Heart left ventricle (tissue), 16 donors: ENCODE results near the gene GRIN2D. TPM values are rescaled to one million over a fixed set of nuclear protein-coding genes. Genes with fewer than 3 reads are reported as not detected.
"Not testable (repeated sequence)": the region's sequence is repeated elsewhere in the genome, so short reads cannot be mapped to it uniquely, and the experiment has no call there.

Experiments
- ATAC-seq, 4 donors: fragments of 200-7000 bp; cut with Tn5 transposase; one replicate each; pipeline ENCODE4 v1.9.1; 2020 to 2022; ENCODE audit warnings: moderate library complexity in 4 of 4, mild to moderate bottlenecking in 3 of 4, moderate number of reproducible peaks in 1 of 4
- DNase-seq, 5 donors: peaks; one replicate each; pipeline ENCODE4 v3.0.0-alpha.2; 2020
- H3K27ac ChIP-seq, 12 donors: fragments of 200-600 bp; sonication (generic) in 4 of 12; one replicate each; pipeline versions ENCODE4 v1.5.0 to v1.8.0; 2016 to 2022; ENCODE audit warnings: mild to moderate bottlenecking in 2 of 12
- H3K27me3 ChIP-seq, 9 donors: fragments of 200-600 bp; sonication (generic) in 2 of 9; one replicate each; pipeline versions ENCODE4 v1.5.1 to v1.8.0; 2016 to 2022; ENCODE audit warnings: mild to moderate bottlenecking in 3 of 9
- H3K36me3 ChIP-seq, 9 donors: fragments of 200-600 bp; sonication (generic) in 2 of 9; one replicate each; pipeline versions ENCODE4 v1.5.0 to v1.8.0; 2018 to 2022; ENCODE audit warnings: mild to moderate bottlenecking in 2 of 9
- H3K4me1 ChIP-seq, 12 donors: fragments of 200-600 bp; sonication (generic) in 4 of 12; one replicate each; pipeline versions ENCODE4 v1.5.0 to v1.8.0; 2016 to 2022; ENCODE audit warnings: mild to moderate bottlenecking in 3 of 12
- H3K4me3 ChIP-seq, 12 donors: fragments of 200-600 bp; sonication (generic) in 4 of 12; one replicate each; pipeline versions ENCODE4 v1.5.0 to v1.8.0; 2017 to 2022; ENCODE audit warnings: mild to moderate bottlenecking in 9 of 12, moderate library complexity in 4 of 12
- H3K9me3 ChIP-seq, 12 donors: fragments of 200-600 bp; sonication (generic) in 4 of 12; one replicate each; pipeline versions ENCODE4 v1.5.0 to v1.8.0; 2016 to 2022; ENCODE audit warnings: mild to moderate bottlenecking in 1 of 12
- CTCF ChIP-seq, 12 donors: fragments of 200-600 bp; sonication (generic) in 4 of 12; IDR thresholded peaks; one replicate each; pipeline versions ENCODE4 v1.5.0 to v1.8.0; 2018 to 2022; ENCODE audit warnings: antibody characterized with exemption in 12 of 12, mild to moderate bottlenecking in 5 of 12
- POLR2A ChIP-seq, 2 donors: fragments of 450-650 bp; IDR thresholded peaks; one replicate each; pipeline ENCODE4 v1.6.1; 2017; ENCODE audit warnings: antibody characterized with exemption in 2 of 2, mild to moderate bottlenecking in 2 of 2, moderate library complexity in 2 of 2
- WGBS, 4 donors: extraction: QIAGEN DNeasy Blood & Tissue Kit in 2 of 4; methylation state at CpG; one replicate each; pipeline versions ENCODE4 v1.1.5 to v1.1.7; 2013 to 2018; 5-methylcytosine and 5-hydroxymethylcytosine counted together
- intact Hi-C, 10 donors: fragments of 100-400 bp; cut with DNase I; formaldehyde crosslinking; loops; one replicate each; pipeline versions ENCODE4 v1.11.1 to v1.14.2; 2022
- polyA plus RNA-seq, 2 donors: library from polyadenylated mRNA; stranded (reverse); fragments of 200-250 nt; gene quantifications; one replicate each; pipeline ENCODE4 v1.2.3, GENCODE V29; 2013
- total RNA-seq, 9 donors: library from RNA; depleted of rRNA in 2 of 9; stranded (reverse); fragments of >200 nt in 2 of 9; fragmentation: NEBNext Ultra II Directional in 3 of 9; extraction: Animal tissue kit (Norgen Biotek cat#: 25700) in 3 of 9; gene quantifications; one replicate each; pipeline versions ENCODE4 v1.1.0 to v1.2.4, GENCODE V29; 2016 to 2023
- donor health status: ischemic (EF 13 %, LVEDD 7.1; RV severe dilation, severe dysfunction).
- donor health status: healthy with polysubstance abuse.
- donor health status: DM: no; HTN: yes; CAD: no.
- donor health status: DM: no; HTN: no; CAD: no.
- donor health status: ischemic (EF 25% LVEDD 6.9; RV normal size, moderate dysfunction).
- donor health status: ischemic (EF 25% LVEDD 5.7; RV mildly dilated, moderate dysfunction).
- donor health status: healthy.
- donor health status: DM: yes; HTN: yes; CAD: no.
- donor health status: ischemic (EF 35%, LVEDD 5.7; RV mildly dilated, moderate dysfunction).
- donor health status: nonischemic (EF 11% LVEDD 7.7; RV severe dilation, severe dysfunction).
- donor health status: DM: yes; HTN: yes; CAD: no.
- donor health status: PGD.
- donor health status: ischemic (EF 29% LVEDD 5.4; RV normal size, mild dysfunction).
- donor health status: nonischemic (EF 23%, LVEDD 6.1; RV moderate dilation, normal function).

Gene GRIN2D
- total and polyA plus RNA-seq, 11 donors, result 0.14 to 1.6 (median 0.19) TPM

- H3K4me1 ChIP-seq, result no peaks in the 10 kb centered on the region
- no peaks in the 10 kb centered on the region for H3K36me3 ChIP-seq
- no peak for TF ChIP-seq CTCF (IDR thresholded peaks at IDR 0.05)
- TF ChIP-seq POLR2A (IDR thresholded peaks at IDR 0.05), result no peak
- 49 to 71% (median 62%) methylated on average over 4 of the region's 4 CpGs for WGBS, 4 donors
- no peak for DNase-seq
- H3K27ac ChIP-seq, result no peak overlapping the region
- ATAC-seq, result no peak
- H3K4me3 ChIP-seq, result no peak overlapping the region
- no peaks in the 10 kb centered on the region for H3K9me3 ChIP-seq
- H3K27me3 ChIP-seq, result no peaks in the 10 kb centered on the region
- intact Hi-C loops, result no loop called here
Observed at GRCh38 chr19:48370955-48371354, 22.5 kb upstream of the GRIN2D start.

- H3K27me3 ChIP-seq, result no peaks in the 10 kb centered on the region
- H3K4me1 ChIP-seq, result no peaks in the 10 kb centered on the region
- intact Hi-C loops, result no loop called here
- DNase-seq, result no peak
- ATAC-seq, result no peak
- H3K36me3 ChIP-seq, result no peaks in the 10 kb centered on the region
- H3K27ac ChIP-seq, result no peak overlapping the region
- H3K9me3 ChIP-seq, result no peaks in the 10 kb centered on the region
- no peak overlapping the region for H3K4me3 ChIP-seq
- TF ChIP-seq CTCF (IDR thresholded peaks at IDR 0.05) (no peak), POLR2A (IDR thresholded peaks at IDR 0.05) (no peak)
- WGBS, 4 donors, result 61 to 70% (median 66%) methylated on average over 7 of the region's 7 CpGs
Observed at GRCh38 chr19:48371367-48371766, 22.1 kb upstream of the GRIN2D start.

GRCh38 chr19:48371771-48372170 lies 21.7 kb upstream of the GRIN2D start:
- H3K36me3 ChIP-seq, H3K27ac ChIP-seq, H3K4me1 ChIP-seq, H3K9me3 ChIP-seq, H3K4me3 ChIP-seq, DNase-seq, ATAC-seq, intact Hi-C loops, H3K27me3 ChIP-seq: not testable (repeated sequence)
- 92 to 98% (median 95%) methylated on average over 5 of the region's 5 CpGs for WGBS, 4 donors

GRCh38 chr19:48372904-48373303 lies 20.6 kb upstream of the GRIN2D start:
- TF ChIP-seq POLR2A (IDR thresholded peaks at IDR 0.05), result no peak
- no peak for TF ChIP-seq CTCF (IDR thresholded peaks at IDR 0.05)
- intact Hi-C loops, result no loop called here
- Histone ChIP-seq H3K27ac (no peak overlapping the region), H3K4me3 (no peak overlapping the region), H3K36me3 (no peaks in the 10 kb centered on the region), H3K4me1 (no peaks in the 10 kb centered on the region), H3K9me3 (no peaks in the 10 kb centered on the region), H3K27me3 (no peaks in the 10 kb centered on the region)
- no peak for ATAC-seq
- 49 to 69% (median 60%) methylated on average over 4 of the region's 4 CpGs for WGBS, 4 donors
- DNase-seq, result no peak

- DNase-seq (no peak), ATAC-seq (no peak)
- Histone ChIP-seq H3K27me3 (no peaks in the 10 kb centered on the region), H3K4me1 (no peaks in the 10 kb centered on the region), H3K36me3 (no peaks in the 10 kb centered on the region), H3K9me3 (no peaks in the 10 kb centered on the region), H3K4me3 (no peak overlapping the region), H3K27ac (no peak overlapping the region)
- intact Hi-C loops, result no loop called here
- WGBS, 4 donors, result 77 to 87% (median 82%) methylated on average over 11 of the region's 11 CpGs
- TF ChIP-seq POLR2A (IDR thresholded peaks at IDR 0.05) (no peak), CTCF (IDR thresholded peaks at IDR 0.05) (no peak)
Observed at GRCh38 chr19:48373567-48373966, 19.9 kb upstream of the GRIN2D start.
